SH-SY5Y (cell line): ENCODE results near the gene P4HB.

ENCODE experiments used
- GATA2 ChIP-seq: IDR thresholded peaks from 2 replicates; pipeline ENCODE4 v1.6.1; 2011; ENCODE audit warnings: mild to moderate bottlenecking, low read depth, low read length
- GATA3 ChIP-seq: IDR thresholded peaks from 2 replicates; pipeline ENCODE4 v1.6.1; 2011; ENCODE audit warnings: low read depth, mild to moderate bottlenecking, low read length, moderate library complexity

DNA sequence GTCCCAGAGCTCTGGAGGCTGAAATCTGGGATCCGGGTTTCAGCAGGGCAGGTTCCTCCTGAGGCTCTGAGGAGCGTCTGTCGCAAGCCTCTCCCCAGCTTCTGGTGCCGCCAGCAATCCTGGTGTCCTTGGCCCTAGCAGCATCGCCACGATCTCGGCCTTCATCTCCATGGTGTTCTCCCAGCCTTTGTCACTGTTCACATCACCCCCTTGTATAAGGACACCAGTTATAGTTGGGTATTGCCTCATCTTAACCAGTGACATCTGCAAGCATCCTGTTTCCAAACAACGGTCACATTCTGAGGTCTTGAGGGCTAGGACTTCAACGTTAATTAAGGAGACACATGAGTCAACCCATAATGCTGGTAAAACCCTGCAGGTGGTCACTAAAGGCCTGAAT, 22.7 kb downstream of the P4HB start:
- TF ChIP-seq GATA2 (no peak), GATA3 (no peak)
